ENCODE data around the gene DHRS2.

DHRS2 gene

DNA sequence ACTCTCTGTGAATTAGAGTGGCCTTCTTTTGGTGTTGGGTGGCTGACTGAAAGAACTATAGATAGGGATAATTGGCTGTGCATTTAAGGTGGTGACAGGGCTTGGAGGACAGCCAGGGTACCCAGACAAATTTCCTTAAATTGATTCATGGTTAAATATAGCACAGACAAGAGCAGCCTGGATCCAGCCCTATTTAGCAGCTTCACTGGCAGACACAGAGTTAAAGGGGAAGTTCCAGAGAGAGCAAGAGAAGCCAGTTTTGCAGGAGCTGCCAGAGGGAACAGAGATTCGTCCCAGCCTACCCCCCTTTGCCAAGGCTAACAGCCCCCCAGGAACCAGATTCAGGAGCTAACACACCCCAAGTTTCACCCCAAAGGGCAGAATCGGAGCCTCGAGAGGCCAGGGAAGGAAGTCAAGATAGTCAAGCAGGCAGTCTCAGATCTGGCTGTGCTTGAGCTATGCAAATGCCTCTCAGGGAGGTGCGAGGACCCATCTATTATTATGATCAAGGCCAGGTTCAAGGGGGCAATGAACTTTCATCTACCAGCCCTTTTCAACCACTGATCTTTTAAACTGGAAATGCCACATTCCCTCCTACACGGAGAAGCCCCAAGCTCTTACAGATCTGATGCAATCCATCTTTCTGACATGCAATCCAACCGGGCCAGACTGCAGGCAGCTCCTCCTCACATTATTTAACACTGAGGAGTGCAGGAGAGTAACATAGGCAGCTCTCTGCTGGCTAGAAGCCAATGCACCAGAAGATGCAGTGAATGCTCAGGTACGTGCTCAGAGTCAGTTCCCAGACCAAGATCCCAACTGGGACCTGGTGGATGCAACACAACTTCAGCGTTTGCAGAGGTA is 58.2 kb downstream of the DHRS2 start:
- DNase-seq (ENCODE audit: low read depth), result no peak

Measured in CMK (cell line).